Measurements from ENCODE around the gene ALDH9A1. TPM values are rescaled to one million over a fixed set of nuclear protein-coding genes. Genes with fewer than 3 reads are reported as not detected.
"Not testable (repeated sequence)": the region's sequence is repeated elsewhere in the genome, so short reads cannot be mapped to it uniquely, and the experiment has no call there.

The ALDH9A1 gene
- polyA plus RNA-seq, 3 donors = 33.3 to 122 (median 63.1) TPM

GRCh38 chr1:165658766-165659580 lies 39.4 kb downstream of the ALDH9A1 start:
- 95 to 96% (median 95%) methylated on average over 9 of the region's 9 CpGs for WGBS, 3 donors
- not testable (repeated sequence) for H3K27ac ChIP-seq (ENCODE audit: low read depth, low read length)

DNA sequence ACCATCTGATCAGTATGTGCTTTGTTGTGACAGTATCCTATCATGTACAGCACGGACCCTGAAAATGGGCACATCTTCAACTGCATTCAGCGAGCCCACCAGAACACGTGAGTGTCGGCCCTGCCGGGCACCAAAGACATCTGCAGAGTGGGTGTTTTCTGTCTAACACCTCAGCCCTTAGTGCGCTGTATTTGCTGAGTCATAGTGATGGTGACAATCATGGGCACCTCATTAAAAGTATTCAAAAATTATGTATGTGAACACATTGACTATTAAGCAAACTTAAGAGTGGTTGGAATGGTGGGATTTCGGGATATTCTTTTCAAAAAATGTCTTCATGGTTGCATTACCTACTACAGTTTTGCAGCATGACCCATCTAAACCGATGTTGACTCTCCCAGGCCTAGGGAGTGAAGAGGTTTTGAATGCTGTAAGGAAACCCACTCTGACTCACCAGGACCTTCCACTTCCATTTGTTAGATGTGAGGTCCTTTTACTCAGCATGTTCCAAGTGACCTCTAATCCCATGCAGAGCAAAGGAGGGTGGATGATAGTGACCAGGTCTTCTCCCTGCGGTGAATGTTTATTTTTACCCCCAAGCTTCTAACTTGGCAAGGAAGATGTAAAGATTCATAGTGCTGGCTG lies 47.3 kb downstream of the ALDH9A1 start:
- WGBS, 3 donors = 89 to 95% (median 91%) methylated on average over 9 of the region's 9 CpGs
- H3K27ac ChIP-seq (ENCODE audit: low read depth, low read length) = no peak overlapping the region

DNA sequence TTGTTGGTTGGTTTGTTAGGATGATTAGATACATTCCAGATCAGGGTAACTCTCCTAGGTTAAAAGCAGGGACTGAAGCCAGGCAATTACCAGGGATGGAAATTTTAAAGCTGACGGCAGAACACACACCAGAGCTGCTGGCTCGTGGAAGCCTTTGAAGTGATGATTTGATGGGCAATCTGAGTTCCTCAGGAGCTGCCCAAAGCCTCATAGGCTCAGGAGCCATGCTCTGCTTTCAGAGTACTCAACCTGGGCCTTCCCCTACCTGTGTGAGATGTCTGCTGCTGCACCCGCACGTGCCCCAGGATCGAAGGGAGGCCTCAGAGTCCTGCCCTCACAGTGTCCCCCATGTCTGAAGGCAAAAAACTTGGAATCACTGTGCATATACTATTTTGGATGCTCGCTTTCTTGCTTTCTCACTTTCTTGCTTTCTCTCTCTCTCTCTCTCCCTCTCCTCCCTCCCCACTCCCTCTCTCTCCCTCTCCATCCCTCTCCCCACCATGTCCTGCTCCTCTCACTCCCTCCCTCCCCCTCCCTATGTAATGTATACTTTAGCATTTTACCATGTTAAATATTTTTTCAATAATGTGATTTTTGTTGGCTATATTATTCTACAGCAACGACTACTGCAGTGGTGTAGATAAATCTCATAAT lies 49.3 kb downstream of the ALDH9A1 start:
- no peak overlapping the region for H3K27ac ChIP-seq (ENCODE audit: low read depth, low read length)
- WGBS, 3 donors = 85 to 87% (median 86%) methylated on average over 7 of the region's 7 CpGs

- WGBS, 3 donors = 80 to 83% (median 80%) methylated on average over 4 of the region's 4 CpGs
- no peak overlapping the region for H3K27ac ChIP-seq (ENCODE audit: low read depth, low read length)
Observed at GRCh38 chr1:165647970-165648369, 50.4 kb downstream of the ALDH9A1 start.

GRCh38 chr1:165647517-165647916 lies 50.8 kb downstream of the ALDH9A1 start:
- no peak overlapping the region for H3K27ac ChIP-seq (ENCODE audit: low read depth, low read length)

DNA sequence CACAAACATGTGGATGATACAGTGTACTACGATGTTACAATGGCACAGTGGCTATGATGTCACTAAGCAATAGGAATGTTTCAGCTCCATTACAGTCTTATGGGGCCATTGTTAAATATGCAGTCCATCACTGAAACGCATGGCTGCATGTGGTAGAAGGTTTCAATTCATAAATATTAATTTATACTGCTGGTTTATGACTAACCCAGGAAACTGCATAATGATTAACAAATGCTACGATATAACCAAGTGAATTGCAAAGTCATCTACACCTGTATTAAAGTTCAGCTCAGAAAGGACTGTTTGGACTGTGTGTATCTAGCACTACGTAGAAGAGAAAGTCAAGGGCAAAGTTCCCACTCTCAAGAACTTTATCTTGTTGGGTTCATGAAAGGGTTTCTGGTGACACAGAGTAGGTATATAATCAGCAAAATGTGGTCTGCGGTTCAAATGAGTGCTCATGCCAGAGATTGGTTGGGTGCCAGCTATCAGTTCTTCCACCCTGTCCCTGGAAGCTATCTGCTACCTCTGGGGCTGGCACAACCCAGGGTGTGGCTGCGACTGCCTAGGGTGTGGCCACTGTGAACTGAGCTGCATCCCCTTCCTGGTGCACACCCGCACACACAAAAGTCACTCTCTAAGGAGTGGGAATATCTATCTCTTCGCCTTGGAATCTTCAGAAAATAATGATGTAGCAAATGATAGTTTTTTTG lies 52.6 kb downstream of the ALDH9A1 start:
- WGBS, 3 donors = 37 to 77% (median 75%) methylated on average over 8 of the region's 8 CpGs
- H3K27ac ChIP-seq (ENCODE audit: low read depth, low read length) = no peak overlapping the region

- H3K27ac ChIP-seq (ENCODE audit: low read depth, low read length) = no peak overlapping the region
- WGBS, 3 donors = 66 to 91% (median 75%) methylated on average over 2 of the region's 2 CpGs
Observed at GRCh38 chr1:165644064-165644735, 54.2 kb downstream of the ALDH9A1 start.

GRCh38 chr1:165641231-165641987 lies 57.0 kb downstream of the ALDH9A1 start:
- 41 to 53% (median 44%) methylated on average over 2 of the region's 2 CpGs for WGBS, 3 donors
- H3K27ac ChIP-seq (ENCODE audit: low read depth, low read length) = no peak overlapping the region

GRCh38 chr1:165639821-165640623 lies 58.3 kb downstream of the ALDH9A1 start:
- peak overlapping the region; percentile 11 for H3K27ac ChIP-seq (ENCODE audit: low read depth, low read length)
- 91 to 98% (median 96%) methylated on average over 1 of the region's 1 CpG for WGBS, 3 donors

- not testable (repeated sequence) for H3K27ac ChIP-seq (ENCODE audit: low read depth, low read length)
- WGBS, 3 donors = 80 to 91% (median 88%) methylated on average over 7 of the region's 7 CpGs
Observed at GRCh38 chr1:165638211-165638610, 60.2 kb downstream of the ALDH9A1 start.

- 7 to 38% (median 28%) methylated on average over 1 of the region's 1 CpG for WGBS, 3 donors
- no peak overlapping the region for H3K27ac ChIP-seq (ENCODE audit: low read depth, low read length)
Observed at GRCh38 chr1:165637427-165637826, 60.9 kb downstream of the ALDH9A1 start.

GRCh38 chr1:165635823-165636222 lies 62.5 kb downstream of the ALDH9A1 start:
- H3K27ac ChIP-seq (ENCODE audit: low read depth, low read length) = no peak overlapping the region
- 46 to 77% (median 47%) methylated on average over 2 of the region's 2 CpGs for WGBS, 3 donors

DNA sequence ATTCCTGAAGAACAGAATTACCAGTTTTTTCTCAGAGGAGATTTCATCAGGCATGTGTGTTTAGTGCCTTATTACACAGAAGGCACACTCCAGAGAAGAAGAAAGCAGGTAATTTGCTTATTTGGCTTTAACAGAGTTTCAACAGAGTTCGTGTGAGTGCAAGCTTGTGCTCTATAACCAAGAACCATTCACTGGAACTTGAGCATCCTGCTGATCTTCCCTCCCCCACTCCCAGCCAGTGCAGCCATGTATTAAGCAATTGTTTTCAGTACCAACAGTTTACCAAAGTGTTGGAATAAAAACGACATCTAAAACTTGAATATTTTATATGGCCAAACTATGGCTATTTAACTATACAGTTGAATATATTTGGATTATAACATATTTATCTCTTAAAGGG lies 63.0 kb downstream of the ALDH9A1 start:
- WGBS, 3 donors = 25 to 62% (median 41%) methylated on average over 2 of the region's 2 CpGs
- no peak overlapping the region for H3K27ac ChIP-seq (ENCODE audit: low read depth, low read length)

GRCh38 chr1:165634154-165634921 lies 64.0 kb downstream of the ALDH9A1 start:
- WGBS, 3 donors = 62 to 78% (median 76%) methylated on average over 6 of the region's 6 CpGs
- no peak overlapping the region for H3K27ac ChIP-seq (ENCODE audit: low read depth, low read length)

- WGBS, 3 donors = 51 to 52% (median 52%) methylated on average over 3 of the region's 3 CpGs
- H3K27ac ChIP-seq (ENCODE audit: low read depth, low read length) = no peak overlapping the region
Observed at GRCh38 chr1:165633614-165634013, 64.7 kb downstream of the ALDH9A1 start.

- 17 to 20% (median 18%) methylated on average over 7 of the region's 7 CpGs for WGBS, 3 donors
- no peak overlapping the region for H3K27ac ChIP-seq (ENCODE audit: low read depth, low read length)
Observed at GRCh38 chr1:165632491-165632890, 65.9 kb downstream of the ALDH9A1 start.
